ENCODE measurements around the gene RBM17.
A peak's percentile ranks its signal among the peaks of the same experiment; 100 is the strongest.

Gene RBM17

DNA sequence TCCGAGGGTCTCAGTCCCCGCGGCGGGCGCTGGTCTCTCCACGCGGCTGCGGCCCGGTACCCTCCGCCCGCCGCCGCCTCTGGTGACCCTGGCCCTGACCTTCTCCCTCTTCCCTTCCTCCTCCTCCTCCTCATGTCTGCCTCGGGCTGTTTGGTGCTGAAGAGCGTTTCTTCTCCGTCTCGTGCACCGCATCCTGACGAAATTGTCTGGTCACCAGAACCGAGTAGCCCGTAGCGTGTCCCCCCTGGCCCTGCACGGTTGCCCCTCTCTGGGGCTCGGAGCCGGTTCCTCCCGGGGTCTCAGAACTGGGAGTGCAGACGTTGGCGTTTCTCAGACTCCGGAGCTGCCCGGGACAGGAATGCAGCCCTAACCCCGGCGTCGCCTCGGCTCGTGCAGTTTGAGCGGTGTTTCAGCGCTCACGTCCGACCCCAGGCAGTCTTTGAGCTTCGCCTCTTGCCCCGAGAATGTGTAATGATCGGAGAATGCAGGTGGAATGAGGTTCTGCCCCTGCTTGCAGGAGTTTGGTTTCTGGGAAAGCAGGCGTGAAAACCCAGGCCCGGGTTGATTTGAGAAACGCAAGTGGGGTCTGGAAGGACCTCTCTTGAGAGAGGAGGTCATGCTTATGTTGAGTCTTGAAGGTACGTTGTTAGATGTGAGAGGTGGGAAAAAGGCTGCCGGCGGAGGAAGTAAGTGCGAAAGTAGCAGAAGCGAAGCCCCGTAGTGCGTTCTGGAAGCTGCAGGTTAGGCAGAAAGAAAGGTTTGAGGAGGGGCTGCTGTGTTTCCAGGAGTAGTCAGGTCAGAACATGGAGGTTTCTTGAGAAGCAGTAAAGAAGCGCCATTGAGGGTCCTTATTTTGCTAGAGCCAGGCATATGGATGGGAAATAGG, 743 bp downstream of the RBM17 start:
- H3K36me3 ChIP-seq = no peaks in the 10 kb centered on the region
- no peaks in the 10 kb centered on the region for H3K9me3 ChIP-seq
- peak overlapping the region; percentile 81 for H3K27ac ChIP-seq
- H3K4me1 ChIP-seq (ENCODE audit: control insufficient read depth in 1 of 2, insufficient read depth in 1 of 2, low read depth in 1 of 2, low read length in 1 of 2) = peaks cover 60 to 68% of the 10 kb centered on the region in 2 experiments
- H3K27me3 ChIP-seq = no peaks in the 10 kb centered on the region
- TF ChIP-seq, protein P1, sequence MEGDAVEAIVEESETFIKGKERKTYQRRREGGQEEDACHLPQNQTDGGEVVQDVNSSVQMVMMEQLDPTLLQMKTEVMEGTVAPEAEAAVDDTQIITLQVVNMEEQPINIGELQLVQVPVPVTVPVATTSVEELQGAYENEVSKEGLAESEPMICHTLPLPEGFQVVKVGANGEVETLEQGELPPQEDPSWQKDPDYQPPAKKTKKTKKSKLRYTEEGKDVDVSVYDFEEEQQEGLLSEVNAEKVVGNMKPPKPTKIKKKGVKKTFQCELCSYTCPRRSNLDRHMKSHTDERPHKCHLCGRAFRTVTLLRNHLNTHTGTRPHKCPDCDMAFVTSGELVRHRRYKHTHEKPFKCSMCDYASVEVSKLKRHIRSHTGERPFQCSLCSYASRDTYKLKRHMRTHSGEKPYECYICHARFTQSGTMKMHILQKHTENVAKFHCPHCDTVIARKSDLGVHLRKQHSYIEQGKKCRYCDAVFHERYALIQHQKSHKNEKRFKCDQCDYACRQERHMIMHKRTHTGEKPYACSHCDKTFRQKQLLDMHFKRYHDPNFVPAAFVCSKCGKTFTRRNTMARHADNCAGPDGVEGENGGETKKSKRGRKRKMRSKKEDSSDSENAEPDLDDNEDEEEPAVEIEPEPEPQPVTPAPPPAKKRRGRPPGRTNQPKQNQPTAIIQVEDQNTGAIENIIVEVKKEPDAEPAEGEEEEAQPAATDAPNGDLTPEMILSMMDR (IDR thresholded peaks at IDR 0.05) = no peak
- H3K4me3 ChIP-seq (ENCODE audit: low read depth in 1 of 2, low read length in 1 of 2) = peak overlapping the region; percentile 82 to 90

DNA sequence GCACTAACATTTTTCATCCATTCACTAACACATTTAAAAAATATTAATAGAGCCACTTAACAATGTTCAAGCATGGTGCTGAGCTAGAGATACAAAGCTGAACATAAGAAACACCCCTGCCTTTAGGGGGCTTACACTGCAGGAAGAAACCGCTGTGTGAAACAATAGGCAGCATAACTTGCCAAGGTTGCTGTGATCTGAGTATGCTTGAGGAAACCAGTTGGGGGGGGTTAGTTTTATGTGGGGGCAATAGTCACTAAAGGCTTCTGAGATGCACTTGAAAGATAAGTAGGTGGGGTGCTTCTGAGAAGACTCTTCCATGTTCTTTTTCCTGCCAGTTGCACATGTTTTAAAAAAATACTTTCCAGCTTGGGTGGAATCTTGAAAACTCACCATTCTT, 2.8 kb downstream of the RBM17 start:
- H3K27ac ChIP-seq = peak overlapping the region; percentile 77
- peak overlapping the region; percentile 24 to 26 for H3K4me3 ChIP-seq (ENCODE audit: low read depth in 1 of 2, low read length in 1 of 2)
- peaks cover 56 to 70% of the 10 kb centered on the region in 2 experiments for H3K4me1 ChIP-seq (ENCODE audit: control insufficient read depth in 1 of 2, insufficient read depth in 1 of 2, low read depth in 1 of 2, low read length in 1 of 2)
- TF ChIP-seq, protein P1 (IDR thresholded peaks at IDR 0.05) = no peak
- H3K27me3 ChIP-seq = no peaks in the 10 kb centered on the region
- H3K36me3 ChIP-seq = no peaks in the 10 kb centered on the region
- H3K9me3 ChIP-seq = no peaks in the 10 kb centered on the region

GRCh38 chr10:6092731-6093130, 3.9 kb downstream of the RBM17 start:
- Histone ChIP-seq H3K36me3 (peaks cover 10% of the 10 kb centered on the region), H3K9me3 (no peaks in the 10 kb centered on the region), H3K27me3 (no peaks in the 10 kb centered on the region), H3K4me3 (ENCODE audit: low read depth in 1 of 2, low read length in 1 of 2) (peak overlapping the region; percentile 5 to 19), H3K27ac (peak overlapping the region; percentile 77), H3K4me1 (ENCODE audit: control insufficient read depth in 1 of 2, insufficient read depth in 1 of 2, low read depth in 1 of 2, low read length in 1 of 2) (peaks cover 53 to 67% of the 10 kb centered on the region in 2 experiments)
- TF ChIP-seq, protein P1 (IDR thresholded peaks at IDR 0.05) = no peak

DNA sequence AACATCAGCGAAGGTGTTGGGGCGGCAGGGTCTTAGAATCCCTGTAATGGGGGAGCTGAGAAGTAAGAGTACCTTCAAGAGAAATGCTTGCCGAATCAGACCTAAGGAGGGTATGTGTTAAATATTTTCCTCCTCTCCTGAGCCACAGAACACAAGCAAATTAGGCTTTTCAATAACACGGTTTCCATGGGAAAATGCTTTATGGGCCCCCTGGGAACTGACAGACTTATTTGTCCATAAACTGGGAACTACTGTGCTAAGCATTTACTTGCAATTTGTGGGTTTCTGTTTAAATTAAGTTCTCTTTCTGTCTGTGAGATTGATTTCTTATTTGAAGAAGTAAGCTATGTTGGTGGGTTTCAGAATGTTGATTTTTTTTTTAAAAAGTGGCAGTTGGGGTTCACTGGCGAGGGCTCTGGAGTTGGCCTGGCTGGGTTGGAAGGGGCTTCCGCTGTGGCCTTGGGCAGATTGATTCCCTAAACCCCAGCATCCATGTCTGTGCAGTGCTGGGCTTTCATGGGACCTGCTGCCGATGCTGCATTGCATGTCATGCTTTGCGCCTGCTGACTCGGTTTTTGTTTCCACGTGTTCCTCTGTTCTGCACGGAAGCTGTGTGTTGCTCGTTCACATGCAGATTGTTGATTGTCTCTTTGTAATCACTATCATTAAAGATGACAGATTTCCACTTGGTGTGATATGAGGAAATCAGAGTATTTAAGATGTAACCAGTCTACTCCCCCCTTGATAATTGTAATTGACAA, 7.2 kb downstream of the RBM17 start:
- H3K27ac ChIP-seq = no peak overlapping the region
- H3K36me3 ChIP-seq = peaks cover 15% of the 10 kb centered on the region
- no peaks in the 10 kb centered on the region for H3K9me3 ChIP-seq
- TF ChIP-seq, protein P1 (IDR thresholded peaks at IDR 0.05) = no peak
- no peak overlapping the region for H3K4me3 ChIP-seq (ENCODE audit: low read depth in 1 of 2, low read length in 1 of 2)
- peaks cover 33 to 44% of the 10 kb centered on the region in 2 experiments for H3K4me1 ChIP-seq (ENCODE audit: control insufficient read depth in 1 of 2, insufficient read depth in 1 of 2, low read depth in 1 of 2, low read length in 1 of 2)
- no peaks in the 10 kb centered on the region for H3K27me3 ChIP-seq

DNA sequence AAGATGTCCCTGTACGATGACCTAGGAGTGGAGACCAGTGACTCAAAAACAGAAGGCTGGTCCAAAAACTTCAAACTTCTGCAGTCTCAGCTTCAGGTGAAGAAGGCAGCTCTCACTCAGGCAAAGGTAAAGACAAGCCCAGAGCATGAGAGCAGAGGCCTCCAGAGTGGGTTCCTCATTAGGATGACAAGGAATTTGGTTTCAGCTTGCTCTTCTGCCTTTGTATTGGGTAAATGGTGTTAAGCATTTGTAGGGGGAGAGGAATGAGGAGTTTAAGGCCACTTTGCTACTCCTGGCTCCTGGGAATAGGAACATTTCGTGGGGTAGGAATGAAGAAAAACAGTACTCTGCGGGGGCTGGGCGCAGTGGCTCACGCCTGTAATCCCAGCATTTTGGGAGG, 8.2 kb downstream of the RBM17 start:
- Histone ChIP-seq H3K36me3 (peaks cover 25% of the 10 kb centered on the region), H3K4me1 (ENCODE audit: control insufficient read depth in 1 of 2, insufficient read depth in 1 of 2, low read depth in 1 of 2, low read length in 1 of 2) (peaks cover 23 to 33% of the 10 kb centered on the region in 2 experiments), H3K27me3 (no peaks in the 10 kb centered on the region), H3K9me3 (no peaks in the 10 kb centered on the region), H3K4me3 (ENCODE audit: low read depth in 1 of 2, low read length in 1 of 2) (no peak overlapping the region), H3K27ac (no peak overlapping the region)
- TF ChIP-seq, protein P1 (IDR thresholded peaks at IDR 0.05) = no peak
